GM23338 (cell line): ENCODE data around the gene KLF7. TPM values are rescaled to one million over a fixed set of nuclear protein-coding genes. Genes with fewer than 3 reads are reported as not detected.

Experiments used
- ATAC-seq: fragments of 200-7000 bp; cut with Tn5 transposase; 3 replicates; pipeline ENCODE4 v1.9.1; 2020
- DNase-seq: peaks from one replicate; pipeline ENCODE4 v3.0.0-alpha.2; 2015; ENCODE audit warnings: low spot score
- H2AFZ ChIP-seq: fragments of 200-600 bp; sonication (generic); 2 replicates; pipeline ENCODE4 v1.8.0; 2016; ENCODE audit warnings: antibody characterized with exemption, mild to moderate bottlenecking, moderate library complexity
- H3F3A ChIP-seq: fragments of 200-600 bp; sonication (generic); replicated peaks from 2 replicates; pipeline ENCODE4 v1.8.0; 2017; ENCODE audit warnings: antibody characterized with exemption, mixed run types, low read depth
- H3K27ac ChIP-seq: fragments of 200-600 bp; sonication (generic); 2 replicates; pipeline ENCODE4 v1.6.1; 2016; ENCODE audit warnings: low read depth
- H3K27me3 ChIP-seq: fragments of 200-600 bp; sonication (generic); 2 replicates; pipeline ENCODE4 v1.8.0; 2016; ENCODE audit warnings: mild to moderate bottlenecking, mixed run types, moderate library complexity; ENCODE audit not compliant: insufficient read depth
- H3K36me3 ChIP-seq: fragments of 200-600 bp; sonication (generic); 2 replicates; pipeline ENCODE4 v1.8.0; 2016; ENCODE audit warnings: mild to moderate bottlenecking; ENCODE audit not compliant: insufficient read depth
- H3K4me1 ChIP-seq: fragments of 200-600 bp; sonication (generic); 2 replicates; pipeline ENCODE4 v1.8.0; 2016; ENCODE audit warnings: mild to moderate bottlenecking, moderate library complexity; ENCODE audit not compliant: insufficient read depth
- H3K4me2 ChIP-seq: fragments of 200-600 bp; sonication (generic); 2 replicates; pipeline ENCODE4 v1.7.1; 2017; ENCODE audit warnings: mixed run types
- H3K4me3 ChIP-seq: fragments of 200-600 bp; sonication (generic); 2 replicates; pipeline ENCODE4 v1.6.1; 2016; ENCODE audit warnings: mixed run types
- H3K79me2 ChIP-seq: fragments of 200-600 bp; sonication (generic); replicated peaks from 2 replicates; pipeline ENCODE4 v1.8.0; 2017; ENCODE audit warnings: mild to moderate bottlenecking; ENCODE audit not compliant: insufficient read depth
- H3K9me2 ChIP-seq: fragments of 200-600 bp; sonication (generic); 2 replicates; pipeline ENCODE4 v1.8.0; 2017; ENCODE audit not compliant: insufficient read depth
- H4K20me1 ChIP-seq: fragments of 200-600 bp; sonication (generic); replicated peaks from 2 replicates; pipeline ENCODE4 v1.8.0; 2017; ENCODE audit warnings: mild to moderate bottlenecking; ENCODE audit not compliant: insufficient read depth
- H3K27ac Mint-ChIP-seq: 2 replicates; pipeline ENCODE4 v1.8.0; 2020; ENCODE audit warnings: inconsistent platforms, mild to moderate bottlenecking, moderate library complexity, mixed read lengths
- H3K27me3 Mint-ChIP-seq: 3 replicates; pipeline ENCODE4 v1.8.0; 2022; ENCODE audit warnings: low read depth, mild to moderate bottlenecking, moderate library complexity, mixed read lengths, inconsistent platforms; ENCODE audit not compliant: insufficient read depth, poor library complexity
- H3K36me3 Mint-ChIP-seq: 3 replicates; pipeline ENCODE4 v1.8.0; 2021; ENCODE audit warnings: low read depth, mild to moderate bottlenecking, inconsistent platforms, moderate library complexity, mixed read lengths
- H3K4me1 Mint-ChIP-seq: 3 replicates; pipeline ENCODE4 v1.8.0; 2020; ENCODE audit warnings: mild to moderate bottlenecking, inconsistent platforms, mixed read lengths
- H3K4me3 Mint-ChIP-seq: 3 replicates; pipeline ENCODE4 v1.8.0; 2021; ENCODE audit warnings: moderate library complexity, mild to moderate bottlenecking, inconsistent platforms, mixed read lengths
- H3K9me3 Mint-ChIP-seq: 3 replicates; pipeline ENCODE4 v1.8.0; 2020; ENCODE audit warnings: moderate library complexity, mild to moderate bottlenecking, inconsistent platforms, mixed read lengths
- EZH2 ChIP-seq: fragments of 200-600 bp; sonication (generic); IDR thresholded peaks from one replicate; pipeline ENCODE4 v1.8.0; 2017; ENCODE audit warnings: antibody characterized with exemption, mild to moderate bottlenecking, low read depth; ENCODE audit not compliant: unreplicated experiment
- EZH2phosphoT487 ChIP-seq: fragments of 200-600 bp; sonication (generic); IDR thresholded peaks from one replicate; pipeline ENCODE4 v1.8.1; 2018; ENCODE audit warnings: antibody characterized with exemption; ENCODE audit not compliant: unreplicated experiment
- NANOG ChIP-seq: IDR thresholded peaks from 2 replicates; pipeline ENCODE4 v1.6.1; 2016; ENCODE audit warnings: antibody characterized with exemption, borderline replicate concordance
- ZNF331 ChIP-seq: fragments of 250-450 bp; sonication (Bioruptor Pico); IDR thresholded peaks from 2 replicates; pipeline ENCODE4 v1.5.0; 2020; ENCODE audit warnings: low read depth, mild to moderate bottlenecking, moderate library complexity
- microRNA-seq: library from miRNA; unstranded; fragments of <30 nt; microRNA quantifications from one replicate; pipeline ENCODE4, GENCODE V29; 2017
- polyA plus RNA-seq: library from polyadenylated mRNA; unstranded; fragments of >200 nt; fragmentation: Nextera tagmentation; extraction: Ambion mirVana; gene quantifications from 2 replicates; pipeline ENCODE4 v1.2.1, GENCODE V29; 2016
- small RNA-seq: library from RNA; depleted of rRNA; stranded (forward); fragments of <200 nt; gene quantifications from one replicate; pipeline ENCODE3, GENCODE V24; 2014; ENCODE audit warnings: low replicate concordance
- total RNA-seq: library from RNA; depleted of rRNA; stranded (reverse); fragments of >200 nt; shearing (Covaris generic); gene quantifications from 2 replicates; pipeline ENCODE4 v1.2.3, GENCODE V29; 2014; rRNA removed
- TF ChIP-seq, protein P1 (sequence below): IDR thresholded peaks from one replicate; pipeline ENCODE4 v1.6.1; 2018; ENCODE audit warnings: antibody characterized with exemption; ENCODE audit not compliant: unreplicated experiment
- TF ChIP-seq, protein P2 (sequence below): IDR thresholded peaks from 2 replicates; pipeline ENCODE4 v1.6.1; 2016; ENCODE audit warnings: antibody characterized with exemption

The KLF7 gene
- total and polyA plus RNA-seq, 2 experiments from 2014 or later: 5.7 to 15.4 TPM

DNA sequence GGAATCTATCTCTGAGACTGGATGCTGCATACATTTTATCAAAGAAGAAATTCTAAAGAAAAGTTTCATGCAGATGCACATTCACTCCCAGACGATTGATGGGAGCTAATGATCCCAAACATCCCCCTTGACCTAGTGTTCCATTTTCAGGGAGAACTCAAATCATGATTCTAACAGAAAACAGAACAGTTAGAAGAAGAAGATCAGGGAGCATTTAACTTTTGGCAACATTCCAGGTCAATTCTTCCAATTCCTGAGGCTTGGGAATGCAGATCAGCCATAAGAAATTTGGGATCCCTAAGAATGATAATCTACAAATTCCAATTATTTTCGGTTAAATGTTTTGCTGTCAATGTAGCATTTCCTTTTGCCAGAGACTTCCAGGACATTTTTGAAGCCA lies 129.9 kb downstream of the KLF7 start:
- Histone ChIP-seq H3K36me3 (peaks cover 4% of the 10 kb centered on the region; the same call in 1 of the 2 replicates), H3K4me3 (no peak overlapping the region), H3F3A (0 out of 2 replicates have a peak, but pooled peaks cover 11% of the 10 kb centered on the region), H3K4me2 (no peak overlapping the region), H3K27me3 (no peaks in the 10 kb centered on the region), H3K4me1 (peaks cover 13% of the 10 kb centered on the region; the same call in 1 of the 2 replicates), H3K9me2 (no peaks in the 10 kb centered on the region), H4K20me1 (no peaks in the 10 kb centered on the region), H3K27ac (peak overlapping the region; percentile 87), H2AFZ (no peak overlapping the region), H3K79me2 (no peaks in the 10 kb centered on the region)
- ATAC-seq (no peak), DNase-seq (no peak)
- Mint-ChIP-seq H3K4me3 (no peak overlapping the region), H3K27ac (no peak overlapping the region), H3K36me3 (peaks cover 5% of the 10 kb centered on the region; the same call in 2 of the 3 replicates), H3K27me3 (no peaks in the 10 kb centered on the region), H3K4me1 (peaks cover 17% of the 10 kb centered on the region), H3K9me3 (peaks cover 9% of the 10 kb centered on the region; the same call in 2 of the 3 replicates)
- TF ChIP-seq, protein P1, sequence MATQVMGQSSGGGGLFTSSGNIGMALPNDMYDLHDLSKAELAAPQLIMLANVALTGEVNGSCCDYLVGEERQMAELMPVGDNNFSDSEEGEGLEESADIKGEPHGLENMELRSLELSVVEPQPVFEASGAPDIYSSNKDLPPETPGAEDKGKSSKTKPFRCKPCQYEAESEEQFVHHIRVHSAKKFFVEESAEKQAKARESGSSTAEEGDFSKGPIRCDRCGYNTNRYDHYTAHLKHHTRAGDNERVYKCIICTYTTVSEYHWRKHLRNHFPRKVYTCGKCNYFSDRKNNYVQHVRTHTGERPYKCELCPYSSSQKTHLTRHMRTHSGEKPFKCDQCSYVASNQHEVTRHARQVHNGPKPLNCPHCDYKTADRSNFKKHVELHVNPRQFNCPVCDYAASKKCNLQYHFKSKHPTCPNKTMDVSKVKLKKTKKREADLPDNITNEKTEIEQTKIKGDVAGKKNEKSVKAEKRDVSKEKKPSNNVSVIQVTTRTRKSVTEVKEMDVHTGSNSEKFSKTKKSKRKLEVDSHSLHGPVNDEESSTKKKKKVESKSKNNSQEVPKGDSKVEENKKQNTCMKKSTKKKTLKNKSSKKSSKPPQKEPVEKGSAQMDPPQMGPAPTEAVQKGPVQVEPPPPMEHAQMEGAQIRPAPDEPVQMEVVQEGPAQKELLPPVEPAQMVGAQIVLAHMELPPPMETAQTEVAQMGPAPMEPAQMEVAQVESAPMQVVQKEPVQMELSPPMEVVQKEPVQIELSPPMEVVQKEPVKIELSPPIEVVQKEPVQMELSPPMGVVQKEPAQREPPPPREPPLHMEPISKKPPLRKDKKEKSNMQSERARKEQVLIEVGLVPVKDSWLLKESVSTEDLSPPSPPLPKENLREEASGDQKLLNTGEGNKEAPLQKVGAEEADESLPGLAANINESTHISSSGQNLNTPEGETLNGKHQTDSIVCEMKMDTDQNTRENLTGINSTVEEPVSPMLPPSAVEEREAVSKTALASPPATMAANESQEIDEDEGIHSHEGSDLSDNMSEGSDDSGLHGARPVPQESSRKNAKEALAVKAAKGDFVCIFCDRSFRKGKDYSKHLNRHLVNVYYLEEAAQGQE: no peak
- TF ChIP-seq, protein P2, sequence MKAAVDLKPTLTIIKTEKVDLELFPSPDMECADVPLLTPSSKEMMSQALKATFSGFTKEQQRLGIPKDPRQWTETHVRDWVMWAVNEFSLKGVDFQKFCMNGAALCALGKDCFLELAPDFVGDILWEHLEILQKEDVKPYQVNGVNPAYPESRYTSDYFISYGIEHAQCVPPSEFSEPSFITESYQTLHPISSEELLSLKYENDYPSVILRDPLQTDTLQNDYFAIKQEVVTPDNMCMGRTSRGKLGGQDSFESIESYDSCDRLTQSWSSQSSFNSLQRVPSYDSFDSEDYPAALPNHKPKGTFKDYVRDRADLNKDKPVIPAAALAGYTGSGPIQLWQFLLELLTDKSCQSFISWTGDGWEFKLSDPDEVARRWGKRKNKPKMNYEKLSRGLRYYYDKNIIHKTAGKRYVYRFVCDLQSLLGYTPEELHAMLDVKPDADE: no peak
- no peak for TF ChIP-seq EZH2phosphoT487
- no peak for TF ChIP-seq EZH2
- TF ChIP-seq ZNF331 (CRISPR knock-in tag): no peak
- TF ChIP-seq NANOG: no peak

DNA sequence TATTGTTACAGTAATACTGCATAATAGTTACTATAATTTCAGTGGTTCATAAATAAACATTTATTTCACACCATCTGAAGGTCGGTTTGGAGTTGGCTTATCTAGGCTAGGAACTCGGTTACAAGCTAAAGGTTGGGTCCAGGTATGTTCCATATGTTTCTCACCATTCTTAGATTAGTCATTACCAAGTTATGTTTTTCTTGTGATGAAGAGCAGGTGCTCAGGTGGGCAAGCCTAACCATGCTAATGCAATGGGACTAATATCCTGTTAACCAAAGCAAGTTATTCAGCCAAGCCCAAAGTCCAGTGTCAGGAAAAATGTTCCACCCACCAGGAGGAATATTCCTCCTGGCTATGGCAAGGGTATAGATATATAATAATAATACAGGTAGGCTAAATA lies 133.3 kb downstream of the KLF7 start:
- ATAC-seq: no peak
- H3F3A ChIP-seq: 0 out of 2 replicates have a peak, but pooled peaks cover 5% of the 10 kb centered on the region
- no peaks in the 10 kb centered on the region for H3K27me3 ChIP-seq
- H3K4me1 ChIP-seq: peaks cover 9% of the 10 kb centered on the region; the same call in 1 of the 2 replicates
- H3K9me3 Mint-ChIP-seq: peaks cover 9% of the 10 kb centered on the region; the same call in 2 of the 3 replicates
- H3K9me2 ChIP-seq: no peaks in the 10 kb centered on the region
- no peak for TF ChIP-seq EZH2
- no peak overlapping the region for H3K27ac ChIP-seq
- H3K4me1 Mint-ChIP-seq: peaks cover 5% of the 10 kb centered on the region
- peaks cover 4% of the 10 kb centered on the region; the same call in 1 of the 2 replicates for H3K36me3 ChIP-seq
- no peaks in the 10 kb centered on the region for H3K27me3 Mint-ChIP-seq
- H3K4me3 Mint-ChIP-seq: no peak overlapping the region
- H3K4me2 ChIP-seq: no peak overlapping the region
- no peak overlapping the region for H2AFZ ChIP-seq
- H3K36me3 Mint-ChIP-seq: peaks cover 5% of the 10 kb centered on the region; the same call in 2 of the 3 replicates
- no peaks in the 10 kb centered on the region for H3K79me2 ChIP-seq
- no peak overlapping the region for H3K4me3 ChIP-seq
- H4K20me1 ChIP-seq: no peaks in the 10 kb centered on the region
- DNase-seq: no peak
- H3K27ac Mint-ChIP-seq: no peak overlapping the region

Small RNA genes lying within 50 kb of the gene (microRNA-seq; reads per million reads assigned to microRNA genes)
- gene MIR2355: 4.7 reads per million, percentile 20 among the genes with 10 or more reads in this experiment
- 1.8 reads per million for gene MIR7845

Small RNA genes lying within 50 kb of the gene (small RNA-seq; reads per million reads assigned to genes)
- gene MIR2355 (0.15 reads per million), gene MIR7845 (0.10 reads per million)

Other genes starting within 250 kb of the KLF7 start
- 0.94 TPM in 1 of 2 replicates, not detected in the other for gene CPO, start 226.4 kb downstream of the KLF7 start, total RNA-seq
- 0.90 and 0.91 TPM in 2 replicates for gene CPO, start 226.4 kb downstream of the KLF7 start, polyA plus RNA-seq